ENCODE results near the gene FIP1L1.

The FIP1L1 gene

GRCh38 chr4:53441564-53441963 is 64.1 kb downstream of the FIP1L1 start:
- TF ChIP-seq GATA3 (IDR thresholded peaks at IDR 0.05; ENCODE audit: low read depth, low read length) (no peak), GATA2 (IDR thresholded peaks at IDR 0.05; ENCODE audit: low read depth, low read length) (no peak)

- TF ChIP-seq GATA2 (IDR thresholded peaks at IDR 0.05; ENCODE audit: low read depth, low read length): no peak
- TF ChIP-seq GATA3 (IDR thresholded peaks at IDR 0.05; ENCODE audit: low read depth, low read length): no peak
These were observed 67.5 kb downstream of the FIP1L1 start for GRCh38 chr4:53444954-53445353.

- TF ChIP-seq GATA2 (IDR thresholded peaks at IDR 0.05; ENCODE audit: low read depth, low read length): no peak
- no peak for TF ChIP-seq GATA3 (IDR thresholded peaks at IDR 0.05; ENCODE audit: low read depth, low read length)
These were observed 73.3 kb downstream of the FIP1L1 start for GRCh38 chr4:53450773-53451172.

- TF ChIP-seq GATA3 (IDR thresholded peaks at IDR 0.05; ENCODE audit: low read depth, low read length): no peak
- no peak for TF ChIP-seq GATA2 (IDR thresholded peaks at IDR 0.05; ENCODE audit: low read depth, low read length)
These were observed 75.9 kb downstream of the FIP1L1 start for GRCh38 chr4:53453385-53453784.

- TF ChIP-seq GATA2 (IDR thresholded peaks at IDR 0.05; ENCODE audit: low read depth, low read length) (no peak), GATA3 (IDR thresholded peaks at IDR 0.05; ENCODE audit: low read depth, low read length) (no peak)
These were observed 78.3 kb downstream of the FIP1L1 start for GRCh38 chr4:53455766-53456165.

- TF ChIP-seq GATA2 (IDR thresholded peaks at IDR 0.05; ENCODE audit: low read depth, low read length) (no peak), GATA3 (IDR thresholded peaks at IDR 0.05; ENCODE audit: low read depth, low read length) (no peak)
These were observed 78.7 kb downstream of the FIP1L1 start for GRCh38 chr4:53456178-53456577.

- TF ChIP-seq GATA2 (IDR thresholded peaks at IDR 0.05; ENCODE audit: low read depth, low read length): no peak
- TF ChIP-seq GATA3 (IDR thresholded peaks at IDR 0.05; ENCODE audit: low read depth, low read length): no peak
These were observed 82.1 kb downstream of the FIP1L1 start for GRCh38 chr4:53459548-53459947.

GRCh38 chr4:53461244-53461643 is 83.8 kb downstream of the FIP1L1 start:
- no peak for TF ChIP-seq GATA3 (IDR thresholded peaks at IDR 0.05; ENCODE audit: low read depth, low read length)
- TF ChIP-seq GATA2 (IDR thresholded peaks at IDR 0.05; ENCODE audit: low read depth, low read length): no peak

GRCh38 chr4:53463340-53463739 is 85.9 kb downstream of the FIP1L1 start:
- TF ChIP-seq GATA2 (IDR thresholded peaks at IDR 0.05; ENCODE audit: low read depth, low read length) (no peak), GATA3 (IDR thresholded peaks at IDR 0.05; ENCODE audit: low read depth, low read length) (no peak)

- no peak for TF ChIP-seq GATA2 (IDR thresholded peaks at IDR 0.05; ENCODE audit: low read depth, low read length)
- TF ChIP-seq GATA3 (IDR thresholded peaks at IDR 0.05; ENCODE audit: low read depth, low read length): no peak
These were observed 87.8 kb downstream of the FIP1L1 start for GRCh38 chr4:53465281-53465680.

- no peak for TF ChIP-seq GATA2 (IDR thresholded peaks at IDR 0.05; ENCODE audit: low read depth, low read length)
- TF ChIP-seq GATA3 (IDR thresholded peaks at IDR 0.05; ENCODE audit: low read depth, low read length): no peak
These were observed 88.5 kb downstream of the FIP1L1 start for GRCh38 chr4:53465891-53466290.

- no peak for TF ChIP-seq GATA3 (IDR thresholded peaks at IDR 0.05; ENCODE audit: low read depth, low read length)
- no peak for TF ChIP-seq GATA2 (IDR thresholded peaks at IDR 0.05; ENCODE audit: low read depth, low read length)
These were observed 99.0 kb downstream of the FIP1L1 start for GRCh38 chr4:53476232-53477037.

GRCh38 chr4:53477038-53477565 is 99.7 kb downstream of the FIP1L1 start:
- TF ChIP-seq GATA3 (IDR thresholded peaks at IDR 0.05; ENCODE audit: low read depth, low read length): no peak
- TF ChIP-seq GATA2 (IDR thresholded peaks at IDR 0.05; ENCODE audit: low read depth, low read length): no peak

- TF ChIP-seq GATA2 (IDR thresholded peaks at IDR 0.05; ENCODE audit: low read depth, low read length): no peak
- no peak for TF ChIP-seq GATA3 (IDR thresholded peaks at IDR 0.05; ENCODE audit: low read depth, low read length)
These were observed 100.2 kb downstream of the FIP1L1 start for GRCh38 chr4:53477636-53478035.

Measured in SH-SY5Y (cell line).